GM21576 (cell line): ENCODE data around the gene MKI67.
A peak's percentile ranks its signal among the peaks of the same experiment; 100 is the strongest.

Experiments
- ATAC-seq: cut with Tn5 transposase; IDR thresholded peaks from one replicate; pipeline ENCODE4 v1.9.1; 2021; ENCODE audit warnings: mild to moderate bottlenecking, moderate library complexity; ENCODE audit not compliant: unreplicated experiment

The MKI67 gene

GRCh38 chr10:128086003-128086863, 40.0 kb downstream of the MKI67 start:
- ATAC-seq, result no peak

- ATAC-seq, result no peak
These were observed 41.2 kb downstream of the MKI67 start for GRCh38 chr10:128084991-128085390.

GRCh38 chr10:128084364-128084763, 41.9 kb downstream of the MKI67 start:
- ATAC-seq, result no peak

- ATAC-seq, result no peak
These were observed 42.9 kb downstream of the MKI67 start for GRCh38 chr10:128083191-128083895.

GRCh38 chr10:128081720-128082119, 44.5 kb downstream of the MKI67 start:
- no peak for ATAC-seq

GRCh38 chr10:128081222-128081621, 45.0 kb downstream of the MKI67 start:
- no peak for ATAC-seq

GRCh38 chr10:128080641-128081040, 45.6 kb downstream of the MKI67 start:
- no peak for ATAC-seq

GRCh38 chr10:128080231-128080630, 46.0 kb downstream of the MKI67 start:
- no peak for ATAC-seq

GRCh38 chr10:128078136-128078969, 47.9 kb downstream of the MKI67 start:
- ATAC-seq, result peak; percentile 65

GRCh38 chr10:128077155-128077875, 48.9 kb downstream of the MKI67 start:
- ATAC-seq, result no peak

GRCh38 chr10:128074589-128074988, 51.6 kb downstream of the MKI67 start:
- no peak for ATAC-seq

- no peak for ATAC-seq
These were observed 52.3 kb downstream of the MKI67 start for GRCh38 chr10:128073890-128074289.

- no peak for ATAC-seq
These were observed 53.1 kb downstream of the MKI67 start for GRCh38 chr10:128072941-128073645.

GRCh38 chr10:128072046-128072445, 54.2 kb downstream of the MKI67 start:
- no peak for ATAC-seq

GRCh38 chr10:128071417-128071782, 54.8 kb downstream of the MKI67 start:
- no peak for ATAC-seq

GRCh38 chr10:128070721-128071416, 55.4 kb downstream of the MKI67 start:
- no peak for ATAC-seq

GRCh38 chr10:128070161-128070560, 56.1 kb downstream of the MKI67 start:
- no peak for ATAC-seq

- no peak for ATAC-seq
These were observed 56.7 kb downstream of the MKI67 start for GRCh38 chr10:128069351-128070051.
